HCT116 (cell line): ENCODE results near the gene FLNB.

Experiments used
- ATF3 ChIP-seq: IDR thresholded peaks from 2 replicates; pipeline ENCODE4 v1.6.1; 2012
- CTCF ChIP-seq, 3 experiments: fragments of 200-600 bp in 1 of 3; sonication (generic) in 1 of 3; IDR thresholded peaks in 2 of 3; conservative IDR thresholded peaks in 1 of 3; 2 replicates each; pipeline ENCODE4 v1.5.1; 2012 to 2017; ENCODE audit warnings: low read depth in 2 of 3, low read length in 2 of 3, antibody characterized with exemption in 1 of 3, borderline replicate concordance in 1 of 3, control low read depth in 1 of 3, mild to moderate bottlenecking in 1 of 3, mixed read lengths in 1 of 3, mixed run types in 1 of 3, moderate library complexity in 1 of 3; ENCODE audit not compliant: insufficient read depth in 1 of 3
- EZH2 ChIP-seq: fragments of 200-600 bp; sonication (generic); IDR thresholded peaks from 2 replicates; pipeline ENCODE4 v1.6.1; 2017; ENCODE audit warnings: antibody characterized with exemption, mixed run types
- EZH2phosphoT487 ChIP-seq: fragments of 200-600 bp; IDR thresholded peaks from 2 replicates; pipeline ENCODE4 v1.6.1; 2018; ENCODE audit warnings: antibody characterized with exemption, borderline replicate concordance
- POLR2A ChIP-seq: IDR thresholded peaks from 2 replicates; pipeline ENCODE4 v1.7.0; 2011; ENCODE audit warnings: borderline replicate concordance; ENCODE audit not compliant: insufficient read depth, insufficient read length; ENCODE audit errors: extremely low read depth

GRCh38 chr3:58137306-58137705 lies 129.1 kb downstream of the FLNB start:
- TF ChIP-seq CTCF (IDR thresholded peaks at IDR 0.05 in 2 of 3, conservative IDR thresholded peaks at IDR 0.05 in 1 of 3; ENCODE audit: borderline replicate concordance in 1 of 3, insufficient read depth in 1 of 3, low read depth in 2 of 3, low read length in 2 of 3) = no peak
- TF ChIP-seq ATF3 = no peak
- no peak for TF ChIP-seq POLR2A
- no peak for TF ChIP-seq EZH2phosphoT487
- no peak for TF ChIP-seq EZH2
